HPDE6-E6E7 (cell line): ENCODE results near the gene AP5Z1.

Experiments used
- DNase-seq: peaks from one replicate; pipeline ENCODE4 v3.0.0; 2011; ENCODE audit warnings: missing footprints; ENCODE audit errors: extremely low spot score

AP5Z1 gene

DNA sequence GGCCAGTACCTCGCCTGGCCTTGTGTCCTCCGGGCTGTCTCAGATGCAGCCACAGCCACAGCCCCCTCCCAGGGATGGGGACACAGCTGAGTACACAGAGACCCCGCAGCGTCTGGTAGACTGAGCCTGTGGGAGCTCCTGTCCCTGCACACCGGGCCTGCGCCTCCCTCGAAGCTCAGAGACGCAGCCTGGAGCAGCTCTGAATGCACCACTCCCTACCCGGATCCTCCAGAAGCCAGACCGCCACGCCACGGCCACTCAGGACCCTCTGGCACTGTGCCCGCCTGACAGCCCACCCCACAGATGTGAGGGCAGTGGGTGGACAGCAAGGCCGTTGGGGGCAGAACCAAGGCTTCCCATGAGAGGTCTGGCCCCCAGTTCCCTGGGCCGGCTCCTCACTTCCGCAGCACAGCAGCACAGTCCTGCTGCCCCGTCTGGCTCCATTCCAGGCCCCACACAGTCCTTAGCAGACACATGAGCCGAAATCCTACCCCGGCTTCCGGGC, 45.6 kb downstream of the AP5Z1 start:
- no peak for DNase-seq

DNA sequence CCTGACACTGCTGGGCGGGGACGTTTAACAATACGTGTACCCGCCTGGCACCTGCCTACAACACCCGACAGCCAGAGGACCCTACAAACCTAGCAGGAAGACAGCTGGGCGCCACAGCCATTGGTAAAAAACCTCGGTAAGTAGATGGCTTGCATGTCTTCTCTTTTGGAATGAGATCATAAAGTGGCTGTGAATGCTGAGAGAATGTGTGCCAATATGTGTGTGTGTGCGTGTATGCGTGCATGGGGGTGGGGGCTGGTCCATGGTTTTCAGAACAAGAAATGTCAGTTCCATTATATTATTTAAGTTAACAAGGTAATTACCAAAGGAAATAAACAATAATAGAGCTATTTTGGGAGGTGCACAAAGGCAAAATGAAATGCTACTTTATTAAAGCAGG, 47.3 kb downstream of the AP5Z1 start:
- no peak for DNase-seq

DNA sequence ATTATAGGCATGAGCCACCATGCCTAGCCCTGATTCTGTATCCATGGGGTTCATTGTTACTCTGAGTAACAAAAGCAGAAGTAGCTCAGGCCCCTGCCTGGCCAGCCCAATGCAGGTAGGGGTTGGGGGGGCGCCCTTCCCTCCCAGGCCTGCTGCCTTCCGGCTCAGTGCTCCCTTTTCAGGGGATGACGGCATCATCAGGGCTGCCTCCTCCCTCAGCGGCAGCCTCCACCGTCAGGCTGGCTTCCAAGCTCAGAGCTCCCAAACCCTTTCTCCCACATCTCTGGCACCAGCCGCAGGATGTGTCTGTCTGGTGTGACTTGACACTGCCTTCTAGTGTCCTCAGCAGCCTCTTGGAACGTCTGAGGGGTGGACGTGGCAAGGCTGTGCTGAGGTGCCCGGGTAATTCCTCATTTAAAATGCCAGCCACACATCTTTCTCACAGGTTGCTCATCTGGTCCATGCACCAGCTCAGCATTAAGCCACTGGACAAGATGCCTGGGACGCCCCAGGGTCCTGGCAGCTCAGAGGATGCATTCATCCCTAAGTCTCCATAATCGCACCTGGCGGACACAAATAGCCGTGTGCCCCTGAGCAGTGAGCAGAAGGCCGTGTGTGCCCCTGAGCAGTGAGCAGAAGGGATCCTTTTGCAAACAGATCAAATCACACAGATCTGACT, 48.2 kb downstream of the AP5Z1 start:
- no peak for DNase-seq

DNA sequence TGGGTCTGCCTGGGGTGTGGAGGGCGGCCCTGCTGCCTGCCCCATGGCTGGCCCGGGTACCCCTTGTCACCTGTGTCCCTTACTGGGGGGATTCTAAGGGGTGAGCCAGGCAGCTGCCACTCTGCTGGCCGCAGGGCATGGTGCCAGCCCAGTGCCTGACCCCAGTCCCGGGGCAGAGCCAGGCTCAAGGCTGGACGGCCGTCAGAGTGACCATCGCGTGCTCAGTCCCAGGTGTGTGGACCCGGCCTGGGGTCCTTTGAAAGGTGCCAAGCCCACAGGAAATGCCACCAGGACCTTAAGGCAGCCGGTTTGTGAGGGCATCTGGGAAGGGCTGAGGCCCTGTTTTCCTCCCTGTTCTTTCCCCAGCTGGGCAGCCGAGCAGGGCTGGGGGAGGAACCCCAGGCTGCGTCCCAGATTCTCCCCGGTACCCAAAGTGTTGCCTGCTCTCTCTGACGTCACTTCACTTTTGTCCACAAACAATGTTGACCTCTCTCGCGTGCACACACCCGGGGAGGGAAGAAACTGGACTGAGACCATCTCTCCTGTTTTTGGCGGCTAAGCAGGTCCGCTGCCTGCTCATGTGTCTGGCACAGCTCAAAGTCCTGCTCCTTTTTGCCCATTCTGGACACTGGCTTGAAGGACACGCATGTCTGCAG, 48.8 kb downstream of the AP5Z1 start:
- DNase-seq = no peak

DNA sequence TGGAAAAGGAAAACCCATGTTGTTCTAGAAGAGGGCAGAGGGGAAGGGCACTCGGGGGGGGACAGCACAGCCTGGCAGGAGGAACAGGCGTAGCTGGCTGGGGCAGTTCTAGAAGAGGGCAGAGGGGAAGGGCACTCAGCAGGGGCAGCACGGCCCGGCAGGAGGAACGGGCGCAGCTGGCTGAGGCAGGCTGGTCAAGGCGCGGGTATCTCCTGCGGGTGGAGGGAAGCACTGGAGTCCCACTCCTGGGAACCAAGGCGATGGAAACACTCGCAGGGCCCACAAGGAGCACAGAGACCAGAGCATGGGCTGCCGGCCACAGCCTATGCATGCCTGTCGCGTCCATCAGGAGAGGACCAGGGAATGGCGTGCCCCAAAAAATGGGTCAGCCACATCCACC, 49.7 kb downstream of the AP5Z1 start:
- no peak for DNase-seq

DNA sequence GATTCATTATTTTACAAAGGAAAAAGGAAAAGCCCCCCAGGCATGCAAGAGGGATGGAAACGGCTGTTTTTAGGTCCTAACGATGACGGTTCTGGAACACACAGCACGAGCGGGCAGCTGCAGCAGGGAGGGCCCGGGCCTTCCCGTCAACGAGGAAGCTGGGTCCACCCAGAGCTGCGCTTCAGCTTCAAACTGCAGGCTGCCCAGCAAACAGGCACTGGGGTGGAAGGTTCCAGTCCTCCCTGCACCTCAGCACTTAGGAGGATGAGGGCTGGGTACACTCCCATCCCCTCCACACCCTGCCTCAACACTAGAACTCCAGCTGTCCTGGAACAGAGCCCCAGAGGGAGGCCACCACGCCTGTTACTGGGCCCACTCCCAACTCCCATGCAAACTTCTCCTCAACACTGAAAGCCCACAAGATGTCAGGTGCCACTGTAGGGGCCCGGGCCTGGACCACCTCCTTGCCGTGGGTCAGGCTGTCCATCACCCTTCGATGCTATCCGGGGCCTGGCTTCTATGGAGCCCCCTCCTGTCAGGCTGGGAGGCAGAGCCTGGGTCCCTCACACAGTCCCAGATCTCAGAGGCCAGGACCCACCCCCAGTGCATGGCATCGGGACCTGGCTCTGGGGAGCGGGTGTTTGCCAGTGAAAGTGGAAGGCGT, 53.4 kb downstream of the AP5Z1 start:
- DNase-seq = no peak

DNA sequence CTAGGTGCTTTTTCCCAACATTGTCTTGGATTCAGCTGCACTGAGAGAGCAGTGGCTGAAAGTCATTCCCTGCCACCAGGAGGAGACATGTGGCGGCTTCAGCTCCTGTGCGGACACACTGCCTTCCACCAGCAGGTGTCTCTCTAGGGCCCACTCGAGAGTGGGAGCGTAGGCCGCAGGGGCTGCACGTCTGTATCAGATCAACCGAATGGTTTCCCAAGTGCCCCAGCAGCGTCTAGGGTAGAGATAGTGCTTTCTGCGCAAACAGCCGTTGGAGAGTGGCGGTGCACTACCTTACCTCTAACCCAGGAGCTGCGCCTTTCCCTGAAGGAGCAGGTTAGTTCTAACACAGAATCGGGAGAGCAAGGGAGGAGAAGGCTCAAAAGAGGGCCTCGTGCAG, 54.8 kb downstream of the AP5Z1 start:
- DNase-seq = no peak

DNA sequence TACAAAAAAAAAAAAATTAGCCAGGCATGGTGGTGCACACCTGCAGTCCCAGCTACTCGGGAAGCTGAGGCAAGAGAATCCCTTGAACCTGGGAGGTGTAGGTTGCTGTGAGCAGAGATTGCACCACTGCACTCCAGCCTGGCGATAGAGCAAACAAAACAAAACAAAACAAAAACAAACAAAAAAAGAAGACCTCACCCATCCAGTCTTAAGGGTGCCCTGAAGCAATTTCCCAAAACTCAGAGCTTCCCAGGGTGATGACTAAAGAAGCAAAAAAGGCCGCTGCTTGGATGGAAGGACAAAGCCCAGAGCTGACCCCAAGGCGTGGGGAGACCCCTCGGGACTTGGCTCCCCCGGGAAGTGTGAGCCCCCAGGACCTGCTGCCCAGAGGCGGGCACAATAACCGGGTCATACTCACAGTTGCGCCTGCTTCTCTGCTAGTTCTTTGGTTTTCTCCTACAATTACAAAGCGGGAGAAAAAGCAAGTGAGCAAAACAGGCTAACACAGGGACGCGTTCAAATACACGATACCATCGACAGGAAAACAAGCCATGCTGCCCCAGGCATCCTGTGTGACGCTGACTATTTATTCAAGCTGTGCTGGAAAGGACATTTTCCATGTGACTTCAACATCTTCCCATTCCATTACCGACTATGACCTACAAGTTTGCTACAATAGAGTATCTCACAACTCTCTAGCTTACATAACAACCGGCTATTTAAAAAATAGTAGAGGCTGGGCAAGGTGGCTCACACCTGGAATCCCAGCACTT, 56.5 kb downstream of the AP5Z1 start:
- DNase-seq = no peak

DNA sequence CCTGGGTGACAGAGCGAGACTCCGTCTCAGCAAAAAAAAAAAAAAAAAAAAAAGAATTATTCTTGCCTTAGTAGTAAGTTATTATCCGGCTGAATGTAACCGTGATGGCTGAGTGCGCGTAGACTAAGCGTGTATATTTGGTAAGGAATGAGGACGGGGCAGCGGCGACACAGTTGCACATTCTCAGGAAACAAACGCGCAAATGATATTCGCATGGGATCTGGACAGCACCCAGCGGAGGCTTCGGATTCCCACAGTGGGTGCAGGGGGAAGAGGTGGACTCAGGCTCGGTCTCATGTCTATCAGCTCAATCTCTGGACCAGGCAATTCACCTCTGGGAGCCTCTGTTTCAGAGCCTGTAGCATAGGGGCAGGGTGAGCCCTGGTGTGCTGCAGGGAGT, 57.3 kb downstream of the AP5Z1 start:
- DNase-seq = no peak

DNA sequence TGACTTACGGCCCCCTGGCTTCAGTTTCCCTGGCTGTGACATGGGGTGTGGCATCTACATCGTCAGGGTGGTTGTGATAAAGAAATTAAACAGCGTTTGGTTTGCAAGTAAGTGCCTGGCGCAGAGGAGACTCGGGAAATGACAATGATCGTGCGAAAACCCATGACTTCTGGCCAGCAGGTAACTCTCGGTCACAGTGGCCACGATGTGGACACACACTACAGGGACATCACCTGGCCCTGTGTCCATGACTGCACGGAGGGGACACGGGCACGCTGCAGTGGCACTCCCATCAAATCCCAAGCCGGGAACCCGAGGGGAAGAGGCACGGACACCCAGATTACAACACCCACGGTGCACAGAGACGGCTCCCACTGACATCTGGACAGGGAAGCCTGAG, 57.8 kb downstream of the AP5Z1 start:
- no peak for DNase-seq

DNA sequence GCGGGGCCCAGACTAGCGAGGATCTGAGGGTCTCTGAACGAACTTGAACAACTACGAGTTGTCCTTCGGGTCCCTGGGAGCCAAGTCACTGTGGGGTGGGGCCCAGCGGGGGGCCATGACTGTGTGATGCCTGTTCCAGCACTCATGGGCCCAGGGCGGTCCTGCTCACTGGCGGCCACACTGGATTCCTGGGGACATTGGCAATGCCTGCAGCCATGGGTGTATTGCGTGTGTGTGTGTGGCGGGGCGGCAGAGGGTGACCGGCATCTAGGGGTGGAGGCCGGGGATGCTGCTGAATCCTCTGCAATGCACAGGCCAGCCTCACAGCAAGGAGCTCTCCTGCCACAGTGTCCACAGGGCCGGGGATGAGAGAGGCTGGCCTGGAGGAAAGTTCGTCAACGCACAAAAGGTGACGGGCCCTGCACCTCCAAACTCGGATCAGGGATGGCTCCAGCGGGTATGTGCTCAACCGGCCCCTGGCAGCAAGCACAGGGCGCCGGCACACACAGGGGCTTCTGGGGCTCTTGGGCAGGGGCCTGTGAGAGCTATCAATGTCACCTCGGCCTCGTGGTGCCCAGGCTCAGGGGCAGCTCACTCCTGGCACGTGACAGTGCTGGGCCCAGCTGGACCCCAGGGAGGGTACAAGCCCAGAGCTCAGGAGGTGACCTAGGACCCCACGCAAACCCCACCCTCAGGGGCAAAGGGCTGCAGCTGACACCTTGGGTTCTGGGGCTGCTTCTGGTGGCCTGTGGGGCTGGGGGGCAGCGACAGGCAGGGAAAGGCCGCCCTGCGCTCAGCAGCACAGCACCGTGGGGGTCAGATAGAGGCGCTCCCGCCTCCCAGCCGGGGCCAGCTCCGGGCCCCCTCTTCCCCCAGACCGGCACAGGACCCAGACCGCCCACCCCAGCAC, 58.5 kb downstream of the AP5Z1 start:
- no peak for DNase-seq

DNA sequence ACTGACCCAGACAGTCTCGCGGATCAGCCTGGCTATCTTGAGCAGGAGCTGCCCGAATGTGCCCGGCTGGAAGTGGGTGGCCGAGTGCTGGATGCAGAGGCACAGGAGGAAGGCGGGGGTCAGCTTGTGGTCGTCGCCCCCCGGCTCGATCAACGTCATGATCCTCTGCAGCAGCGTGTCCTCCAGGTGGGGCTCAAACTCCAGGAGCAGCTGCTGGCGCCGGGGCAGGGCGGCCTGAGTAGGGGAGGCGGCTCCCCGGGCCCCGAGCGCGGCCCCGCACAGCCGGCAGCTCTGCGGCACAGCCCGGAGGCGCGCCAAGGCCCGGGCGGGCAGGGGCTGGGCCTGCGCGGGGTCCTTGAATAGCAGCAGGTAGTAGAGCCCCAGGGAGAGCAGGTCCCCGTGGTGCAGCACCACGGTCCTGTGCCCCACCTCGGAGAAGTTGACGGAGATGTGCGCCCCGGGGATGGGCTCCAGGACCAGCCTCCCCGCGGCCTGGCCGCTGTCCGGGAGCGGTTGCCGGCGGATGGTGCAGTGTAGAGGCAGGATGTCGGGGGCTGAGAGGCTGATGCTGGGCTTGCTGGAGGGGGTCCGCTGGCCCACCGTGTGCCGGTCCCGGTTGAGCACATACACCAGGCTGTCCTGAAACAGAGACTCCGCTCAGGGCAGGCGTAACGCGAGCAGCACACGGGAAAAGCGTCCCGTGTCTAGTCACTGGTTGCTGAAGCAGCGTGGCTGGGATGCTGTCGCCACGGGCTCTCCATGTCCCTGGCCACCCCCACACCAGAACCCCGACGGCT, 59.4 kb downstream of the AP5Z1 start:
- DNase-seq = no peak

DNA sequence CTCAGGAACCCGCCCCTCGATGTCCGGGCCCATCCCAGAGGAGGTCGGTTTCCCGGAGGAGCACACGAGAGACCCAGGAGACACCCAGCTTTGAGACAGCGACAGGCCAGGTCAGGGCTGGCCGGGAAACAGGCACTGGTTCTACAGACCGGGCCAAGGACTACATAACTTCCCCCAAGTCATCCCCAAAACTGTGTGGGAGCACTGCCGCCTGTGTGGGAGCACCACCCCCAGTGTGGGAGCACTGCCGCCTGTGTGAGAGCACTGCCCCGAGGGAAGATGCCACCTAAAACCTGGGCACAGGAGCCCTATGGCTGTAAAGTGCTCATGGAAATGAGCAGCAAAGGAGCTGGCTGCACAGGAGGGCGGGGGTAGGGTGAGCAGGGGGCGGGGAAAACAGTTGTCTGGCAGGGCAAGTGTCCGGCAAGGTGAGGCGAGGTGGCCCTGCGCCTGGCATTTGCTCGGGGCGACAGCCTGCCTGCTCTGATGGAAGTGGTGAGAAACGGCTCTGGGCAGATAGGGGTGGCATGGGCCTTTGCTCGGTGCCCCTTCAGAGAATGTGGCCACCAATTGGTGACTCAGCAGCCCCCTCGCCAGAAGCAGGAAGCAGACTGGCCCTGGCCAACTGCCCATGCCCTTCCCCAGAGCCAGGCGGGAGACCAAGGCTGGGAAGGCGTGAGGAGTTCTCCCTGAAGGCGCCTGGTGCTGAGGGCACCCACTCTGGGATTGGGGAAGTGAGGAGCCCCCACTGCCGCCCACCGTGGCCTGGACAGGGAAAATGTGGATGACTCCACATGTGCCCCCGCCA, 60.2 kb downstream of the AP5Z1 start:
- DNase-seq = no peak

DNA sequence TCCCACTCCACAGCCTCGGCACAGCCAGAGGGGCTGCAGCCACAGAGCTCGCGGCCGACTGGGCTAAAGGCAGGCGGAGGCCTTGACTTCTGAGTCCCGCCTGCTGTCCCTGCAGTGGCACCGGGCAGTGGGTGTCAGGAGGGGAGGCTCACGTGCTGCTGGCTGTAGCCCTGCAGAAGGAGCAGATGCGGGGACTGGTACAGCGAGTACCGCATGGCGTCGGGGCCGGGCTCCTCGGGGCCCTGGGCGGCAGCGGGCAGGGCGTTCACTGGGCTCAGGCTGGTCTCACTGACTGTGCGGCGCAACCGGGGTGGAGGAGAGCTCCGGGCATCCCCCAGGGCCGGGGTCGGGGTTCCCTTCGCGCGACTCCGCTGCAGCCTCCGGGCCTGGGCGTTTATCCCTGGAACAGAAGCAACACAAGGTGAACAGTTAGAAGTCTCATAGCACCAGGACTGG, 60.8 kb downstream of the AP5Z1 start:
- DNase-seq = no peak

DNA sequence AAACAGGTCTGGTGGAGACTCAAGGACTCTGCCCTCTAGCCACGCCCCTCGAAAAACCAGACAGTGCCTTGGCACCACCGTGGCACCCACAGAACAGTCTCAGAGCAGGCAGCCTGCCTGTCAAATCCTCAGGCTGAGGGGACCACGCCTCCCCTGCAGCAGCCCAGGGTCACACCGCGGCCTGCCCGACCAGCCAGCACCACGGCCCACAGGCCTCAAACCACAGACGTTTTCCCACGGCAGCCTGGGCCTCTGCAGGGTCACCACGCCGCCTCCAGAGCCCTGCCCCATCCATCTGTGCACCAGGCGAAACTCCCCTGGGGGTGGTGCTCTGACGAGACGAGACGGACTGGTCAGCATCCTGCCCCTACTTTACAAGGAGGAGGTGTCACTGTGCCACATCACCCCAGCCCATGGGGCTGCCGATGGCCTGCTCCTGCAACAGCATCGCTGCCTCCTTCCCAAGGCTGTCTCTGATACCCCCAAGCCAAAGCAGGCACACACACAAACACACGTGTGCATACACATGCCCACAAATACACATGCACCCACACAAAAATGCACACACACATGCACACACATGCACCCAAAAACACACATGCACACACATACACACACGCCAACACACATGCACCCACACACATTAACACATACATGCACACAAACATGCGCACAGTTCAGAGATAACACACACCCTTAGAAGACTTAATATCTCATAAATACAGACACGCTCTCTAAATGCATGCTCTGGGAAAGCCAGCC, 61.8 kb downstream of the AP5Z1 start:
- no peak for DNase-seq

DNA sequence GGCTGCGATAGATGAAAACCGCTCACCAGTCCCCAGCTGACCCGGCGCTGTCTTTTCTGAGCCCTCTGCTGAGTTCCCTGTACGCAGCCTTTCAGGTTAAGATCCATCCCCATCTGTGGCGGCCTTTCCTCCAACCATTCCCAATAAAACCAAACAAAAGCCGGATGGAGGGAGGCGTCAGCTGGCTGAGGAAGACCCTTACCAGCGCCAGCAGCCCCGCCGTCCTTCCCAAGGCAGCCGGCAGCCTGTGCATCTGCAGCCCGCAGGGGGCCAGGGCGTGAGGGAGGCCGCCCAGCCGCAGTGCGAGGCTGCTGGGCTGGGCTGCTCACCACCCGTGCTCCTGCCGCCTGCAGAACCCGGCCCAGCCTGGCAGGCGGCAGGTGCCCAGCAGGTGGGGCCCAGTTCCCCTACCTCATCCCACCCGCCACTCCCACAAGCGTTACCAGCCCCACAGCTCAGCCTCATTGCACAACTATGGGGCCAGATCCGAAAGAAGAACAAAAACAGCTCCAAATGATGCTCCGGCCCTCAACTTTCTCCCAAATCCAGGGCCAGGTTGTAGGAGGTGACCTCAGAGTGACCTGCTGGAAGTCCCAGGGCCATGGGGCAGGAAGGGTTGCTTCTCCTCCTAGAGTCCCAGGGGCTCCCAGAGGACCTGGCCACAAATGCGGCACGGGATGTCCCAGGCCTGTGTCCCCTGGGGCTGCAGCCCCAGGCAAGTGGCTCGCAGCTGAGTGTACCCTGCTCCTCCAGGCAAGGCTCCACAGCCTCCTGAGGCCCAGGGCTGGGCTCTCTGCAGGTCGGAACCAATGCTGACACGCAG, 62.6 kb downstream of the AP5Z1 start:
- DNase-seq = no peak

DNA sequence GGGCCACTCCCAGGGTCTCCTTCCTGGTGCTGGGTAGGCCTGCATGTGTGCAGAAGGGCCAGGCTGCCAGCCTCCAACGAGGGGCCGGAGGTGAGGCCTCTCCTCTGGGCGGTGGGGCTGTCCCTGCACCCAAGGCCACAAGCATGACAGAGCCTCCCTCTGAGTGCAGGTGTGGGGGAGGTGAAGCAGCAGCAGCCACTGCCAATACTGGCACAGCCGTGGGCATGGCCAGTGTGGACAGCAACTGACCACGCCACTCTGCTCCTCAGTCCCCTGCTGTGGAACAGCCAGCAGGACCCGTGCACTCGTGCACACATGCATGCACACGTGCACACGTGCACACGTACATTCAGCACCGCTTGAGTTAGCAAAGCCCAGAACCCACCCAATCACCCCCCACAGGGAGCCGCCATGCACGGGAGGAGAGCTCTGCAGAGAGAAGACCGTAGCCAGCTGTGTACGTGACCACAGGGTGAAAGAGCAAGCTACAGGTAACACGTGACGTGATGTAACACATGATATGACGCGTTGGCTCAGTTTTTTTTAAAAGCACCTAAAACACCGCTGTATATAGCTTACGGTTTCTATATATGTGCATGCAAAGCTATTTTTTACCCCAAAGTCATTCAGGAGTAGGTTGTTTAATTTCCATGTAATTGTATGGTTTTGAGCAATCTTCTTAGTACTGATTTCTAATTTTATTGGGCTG, 63.4 kb downstream of the AP5Z1 start:
- DNase-seq = no peak
